Chondrocyte (in vitro differentiated cells): ENCODE data around the gene PPM1H. TPM values are rescaled to one million over a fixed set of nuclear protein-coding genes. Genes with fewer than 3 reads are reported as not detected.

Experiments
- DNase-seq: peaks from one replicate; pipeline ENCODE4 v3.0.0; 2021; ENCODE audit warnings: mixed read lengths, low spot score
- H3K27ac Mint-ChIP-seq: one replicate; pipeline ENCODE4 v1.8.0; 2021; ENCODE audit warnings: mild to moderate bottlenecking, moderate library complexity, mixed read lengths; ENCODE audit not compliant: unreplicated experiment
- H3K27me3 Mint-ChIP-seq: 2 replicates; pipeline ENCODE4 v1.8.0; 2021; ENCODE audit warnings: low read depth, mixed read lengths
- H3K36me3 Mint-ChIP-seq: 2 replicates; pipeline ENCODE4 v1.8.0; 2021; ENCODE audit warnings: low read depth, mixed read lengths
- H3K4me1 Mint-ChIP-seq: 2 replicates; pipeline ENCODE4 v1.8.0; 2021; ENCODE audit warnings: low read depth, mild to moderate bottlenecking, mixed read lengths
- H3K4me3 Mint-ChIP-seq: one replicate; pipeline ENCODE4 v1.8.0; 2021; ENCODE audit warnings: mild to moderate bottlenecking, moderate library complexity, mixed read lengths; ENCODE audit not compliant: unreplicated experiment
- H3K9me3 Mint-ChIP-seq: 2 replicates; pipeline ENCODE4 v1.8.0; 2021; ENCODE audit warnings: low read depth, mixed read lengths
- CTCF ChIP-seq: fragments of 200-600 bp; sonication (generic); IDR thresholded peaks from 2 replicates; pipeline ENCODE4 v1.5.0; 2021; ENCODE audit warnings: antibody characterized with exemption, mild to moderate bottlenecking, moderate library complexity
- total RNA-seq: library from RNA; stranded (reverse); gene quantifications from 3 replicates; pipeline ENCODE4 v1.2.1, GENCODE V29; 2021

Gene PPM1H
- total RNA-seq, 1 donor from 2014 or later: 34.3 TPM

DNA sequence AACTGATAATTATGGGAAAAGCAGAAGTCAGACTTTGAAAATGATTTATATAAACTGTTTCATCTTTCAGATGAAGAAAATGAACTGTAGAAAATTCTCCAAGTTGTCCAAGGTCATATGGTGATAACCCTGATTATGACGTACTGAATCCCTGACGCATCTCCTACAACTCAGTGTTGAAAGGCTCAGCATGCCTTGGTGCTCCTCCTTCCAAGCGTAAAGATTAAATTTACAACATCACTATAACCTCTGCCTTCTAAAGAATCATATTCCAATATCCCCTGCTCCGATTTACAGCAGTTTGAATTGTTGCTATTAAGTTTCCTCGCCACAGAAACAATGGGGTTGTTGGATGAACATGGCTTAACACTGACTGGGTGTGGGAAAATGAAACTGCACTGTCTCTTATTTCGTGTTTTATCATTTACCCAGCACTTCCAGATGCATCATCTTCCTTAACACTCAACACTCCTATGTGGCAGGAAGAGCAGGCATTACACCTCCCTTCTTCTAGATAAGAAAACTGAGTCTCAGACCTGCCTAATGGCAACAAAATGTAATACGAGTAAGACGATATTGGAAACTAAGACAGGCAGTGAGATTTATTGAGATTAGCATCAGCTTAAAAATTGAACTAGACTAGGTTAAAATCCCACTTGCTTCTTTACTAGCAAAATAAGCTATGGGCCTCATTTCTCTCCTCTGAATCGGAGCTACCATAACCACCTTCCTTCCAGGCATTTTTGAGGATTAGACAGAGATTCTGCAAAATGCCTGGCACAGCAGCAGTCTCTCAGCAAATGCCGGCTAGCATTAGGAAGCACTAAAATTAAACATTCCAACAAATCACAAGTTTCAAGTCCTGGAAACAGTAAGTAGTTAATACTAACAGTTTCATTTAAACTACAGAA is 74.2 kb downstream of the PPM1H start:
- Mint-ChIP-seq H3K36me3 (no peaks in the 10 kb centered on the region), H3K4me1 (peaks cover 71% of the 10 kb centered on the region)
- DNase-seq: no peak

GRCh38 chr12:62860020-62860419 is 74.9 kb downstream of the PPM1H start:
- TF ChIP-seq CTCF: no peak
- Mint-ChIP-seq H3K27ac (peak overlapping the region; percentile 74), H3K9me3 (no peaks in the 10 kb centered on the region), H3K27me3 (no peaks in the 10 kb centered on the region), H3K4me1 (peaks cover 64% of the 10 kb centered on the region), H3K36me3 (no peaks in the 10 kb centered on the region), H3K4me3 (no peak overlapping the region)
- no peak for DNase-seq

More for the DNA sequence above, 74.2 kb downstream of the PPM1H start:
- Mint-ChIP-seq H3K4me3 (peak overlapping the region; percentile 24), H3K27ac (peak overlapping the region; percentile 74), H3K27me3 (no peaks in the 10 kb centered on the region), H3K9me3 (no peaks in the 10 kb centered on the region)
- TF ChIP-seq CTCF: no peak

GRCh38 chr12:62859321-62859737 is 75.6 kb downstream of the PPM1H start:
- Mint-ChIP-seq H3K27me3 (no peaks in the 10 kb centered on the region), H3K36me3 (no peaks in the 10 kb centered on the region), H3K27ac (peak overlapping the region; percentile 74), H3K4me3 (no peak overlapping the region), H3K4me1 (peaks cover 57% of the 10 kb centered on the region), H3K9me3 (no peaks in the 10 kb centered on the region)
- DNase-seq: no peak
- TF ChIP-seq CTCF: no peak

- Mint-ChIP-seq H3K27me3 (no peaks in the 10 kb centered on the region), H3K27ac (no peak overlapping the region), H3K36me3 (no peaks in the 10 kb centered on the region), H3K4me1 (peaks cover 39% of the 10 kb centered on the region), H3K4me3 (no peak overlapping the region), H3K9me3 (no peaks in the 10 kb centered on the region)
- DNase-seq: no peak
- no peak for TF ChIP-seq CTCF
Measured at GRCh38 chr12:62856454-62856853, 78.5 kb downstream of the PPM1H start.

DNA sequence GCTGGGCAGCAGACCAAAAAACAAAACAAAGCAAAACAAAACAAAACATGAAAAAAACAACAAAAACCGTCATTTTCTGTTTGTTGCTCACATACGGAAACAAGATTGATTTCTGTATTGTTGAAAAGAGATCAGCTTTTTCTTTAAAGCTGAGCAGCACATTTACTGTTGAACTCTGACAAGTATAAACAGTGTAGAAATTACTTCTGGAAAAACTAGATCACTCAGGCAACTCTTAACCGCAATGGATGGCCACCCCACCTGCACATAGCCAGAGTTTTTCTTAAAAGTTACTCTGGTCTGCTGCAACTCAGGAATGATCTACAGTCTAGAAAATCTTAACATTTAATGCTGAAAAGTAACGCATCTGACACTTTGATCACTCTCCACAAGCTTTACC is 80.9 kb downstream of the PPM1H start:
- Mint-ChIP-seq H3K27ac (no peak overlapping the region), H3K9me3 (no peaks in the 10 kb centered on the region), H3K27me3 (no peaks in the 10 kb centered on the region), H3K36me3 (no peaks in the 10 kb centered on the region), H3K4me1 (peaks cover 22% of the 10 kb centered on the region), H3K4me3 (no peak overlapping the region)
- no peak for DNase-seq
- TF ChIP-seq CTCF: no peak
